Liver (tissue), 9 donors: Measurements from ENCODE around the gene NUDT1. TPM values are rescaled to one million over a fixed set of nuclear protein-coding genes. Genes with fewer than 3 reads are reported as not detected.

Experiments
- DNase-seq: peaks from one replicate; pipeline ENCODE4 v3.0.0-alpha.2; 2017; ENCODE audit warnings: low spot score
- H3K27ac ChIP-seq, 2 donors: one replicate each; pipeline ENCODE4 v1.7.0; 2013; ENCODE audit warnings: inconsistent platforms in 2 of 2, low read length in 2 of 2, control low read depth in 1 of 2, low read depth in 1 of 2, mild to moderate bottlenecking in 1 of 2
- H3K27me3 ChIP-seq, 4 donors: one replicate each; pipeline versions ENCODE4 v1.6.1 to v1.7.0; 2013; ENCODE audit warnings: low read length in 3 of 4, inconsistent platforms in 1 of 4, mild to moderate bottlenecking in 1 of 4, moderate library complexity in 1 of 4; ENCODE audit not compliant: control insufficient read depth in 4 of 4, insufficient read depth in 4 of 4
- H3K36me3 ChIP-seq, 4 donors: one replicate each; pipeline versions ENCODE4 v1.6.1 to v1.7.0; 2013; ENCODE audit warnings: low read length in 3 of 4, mild to moderate bottlenecking in 3 of 4, low read depth in 1 of 4, moderate library complexity in 1 of 4; ENCODE audit not compliant: control insufficient read depth in 4 of 4, insufficient read depth in 3 of 4
- H3K4me1 ChIP-seq, 4 donors: one replicate each; pipeline versions ENCODE4 v1.6.1 to v1.7.0; 2013; ENCODE audit warnings: low read length in 3 of 4, mild to moderate bottlenecking in 3 of 4, moderate library complexity in 1 of 4; ENCODE audit not compliant: control insufficient read depth in 4 of 4, insufficient read depth in 4 of 4
- H3K4me3 ChIP-seq, 3 donors: one replicate each; pipeline versions ENCODE4 v1.6.1 to v1.7.0; 2013; ENCODE audit warnings: low read length in 3 of 3, control low read depth in 1 of 3, low read depth in 1 of 3, mild to moderate bottlenecking in 1 of 3
- H3K9ac ChIP-seq, 2 donors: one replicate each; pipeline ENCODE4 v1.7.0; 2013; ENCODE audit warnings: low read length in 2 of 2, mild to moderate bottlenecking in 2 of 2, moderate library complexity in 2 of 2, control low read depth in 1 of 2, low read depth in 1 of 2
- H3K9me3 ChIP-seq, 4 donors: one replicate each; pipeline versions ENCODE4 v1.6.1 to v1.7.0; 2013; ENCODE audit warnings: low read length in 3 of 4; ENCODE audit not compliant: control insufficient read depth in 4 of 4
- FOXA1 ChIP-seq: IDR thresholded peaks from 2 replicates; pipeline ENCODE4 v1.6.1; 2016; ENCODE audit warnings: antibody characterized with exemption
- FOXA2 ChIP-seq: IDR thresholded peaks from 2 replicates; pipeline ENCODE4 v1.6.1; 2016; ENCODE audit warnings: antibody characterized with exemption
- GABPA ChIP-seq, 2 donors: IDR thresholded peaks in 1 of 2; conservative IDR thresholded peaks in 1 of 2; 2 replicates each; pipeline ENCODE4 v1.6.1; 2016; ENCODE audit warnings: antibody characterized with exemption in 2 of 2, mild to moderate bottlenecking in 1 of 2, moderate library complexity in 1 of 2
- HNF4G ChIP-seq: IDR thresholded peaks from 2 replicates; pipeline ENCODE4 v1.6.1; 2016; ENCODE audit warnings: antibody characterized with exemption
- JUND ChIP-seq, 2 donors: IDR thresholded peaks; 2 replicates each; pipeline ENCODE4 v1.6.1; 2016; ENCODE audit warnings: antibody characterized with exemption in 2 of 2
- RAD21 ChIP-seq, 2 donors: IDR thresholded peaks; 2 replicates each; pipeline ENCODE4 v1.6.1; 2016; ENCODE audit warnings: antibody characterized with exemption in 2 of 2, mild to moderate bottlenecking in 2 of 2
- SP1 ChIP-seq: IDR thresholded peaks from 2 replicates; pipeline ENCODE4 v1.6.1; 2018; ENCODE audit warnings: antibody characterized with exemption, mild to moderate bottlenecking
- YY1 ChIP-seq: IDR thresholded peaks from 2 replicates; pipeline ENCODE4 v1.6.1; 2016; ENCODE audit warnings: antibody characterized with exemption, mild to moderate bottlenecking
- WGBS: extraction: QIAGEN DNeasy Blood & Tissue Kit; methylation state at CpG from one replicate; pipeline ENCODE4 v1.1.7; 2013; 5-methylcytosine and 5-hydroxymethylcytosine counted together
- polyA plus RNA-seq, 2 donors: library from polyadenylated mRNA; stranded (reverse) in 1 of 2; unstranded in 1 of 2; fragments of 200-250 nt in 1 of 2; fragments of >200 nt in 1 of 2; fragmentation: Nextera tagmentation in 1 of 2; extraction: Ambion mirVana in 1 of 2; gene quantifications; one replicate each; pipeline versions ENCODE4 v1.2.1 to v1.2.3, GENCODE V29; 2013 to 2015
- total RNA-seq, 2 donors: library from RNA; depleted of rRNA; stranded (reverse); fragments of >200 nt; gene quantifications; one replicate each; pipeline ENCODE4 v1.2.3, GENCODE V29; 2014
- TF ChIP-seq, protein P1 (sequence below): IDR thresholded peaks from 2 replicates; pipeline ENCODE4 v1.6.1; 2016; ENCODE audit warnings: antibody characterized with exemption, mild to moderate bottlenecking
- TF ChIP-seq, protein P2 (sequence below): fragments of 150-350 bp; IDR thresholded peaks from 2 replicates; pipeline ENCODE4 v1.5.1; 2017; ENCODE audit warnings: improper control_type of control experiment, low read depth, low read length; ENCODE audit not compliant: missing input control
- TF ChIP-seq, protein P3 (sequence below): IDR thresholded peaks from 2 replicates; pipeline ENCODE4 v1.6.1; 2016; ENCODE audit warnings: antibody characterized with exemption
- TF ChIP-seq, protein P4 (sequence below): IDR thresholded peaks from 2 replicates; pipeline ENCODE4 v1.6.1; 2016; ENCODE audit warnings: antibody characterized with exemption
- TF ChIP-seq, protein P5 (sequence below): IDR thresholded peaks from 2 replicates; pipeline ENCODE4 v1.6.1; 2016; ENCODE audit warnings: antibody characterized with exemption
- donor health status: healthy.
- donor health status: healthy.
- donor health status: healthy.
- donor health status: healthy.
- donor health status: healthy.

NUDT1 gene
- total and polyA plus RNA-seq, 4 donors: 1.0 to 22.3 (median 3.1) TPM

DNA sequence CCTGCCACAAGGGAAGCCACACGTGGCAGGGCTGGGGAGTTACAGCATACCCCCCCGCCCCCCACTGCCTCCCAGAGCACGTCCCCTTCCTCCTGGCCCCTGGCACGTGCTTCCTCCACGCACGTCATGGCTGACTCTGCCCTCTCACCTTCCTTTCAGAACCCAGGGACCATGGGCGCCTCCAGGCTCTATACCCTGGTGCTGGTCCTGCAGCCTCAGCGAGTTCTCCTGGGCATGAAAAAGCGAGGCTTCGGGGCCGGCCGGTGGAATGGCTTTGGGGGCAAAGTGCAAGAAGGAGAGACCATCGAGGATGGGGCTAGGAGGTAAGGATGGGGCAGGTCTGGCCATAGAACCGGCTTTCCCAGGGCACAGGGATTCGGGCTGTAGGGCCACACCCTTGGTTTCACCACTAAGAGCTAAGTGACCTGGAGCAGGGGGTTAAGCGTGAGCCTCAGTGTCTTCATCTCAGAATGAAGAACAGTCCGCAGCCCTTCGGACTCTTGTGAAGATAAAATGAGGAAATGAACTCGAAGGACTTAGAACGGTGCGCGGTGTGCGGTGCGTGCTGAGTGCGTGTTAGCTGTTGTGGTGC, 2.5 kb downstream of the NUDT1 start:
- H3K36me3 ChIP-seq: peaks cover 0 to under 1% (median 0%) of the 10 kb centered on the region in 4 donors
- H3K9me3 ChIP-seq: no peaks in the 10 kb centered on the region
- TF ChIP-seq HNF4G (no peak), FOXA1 (no peak), YY1 (no peak)
- TF ChIP-seq, protein P1, sequence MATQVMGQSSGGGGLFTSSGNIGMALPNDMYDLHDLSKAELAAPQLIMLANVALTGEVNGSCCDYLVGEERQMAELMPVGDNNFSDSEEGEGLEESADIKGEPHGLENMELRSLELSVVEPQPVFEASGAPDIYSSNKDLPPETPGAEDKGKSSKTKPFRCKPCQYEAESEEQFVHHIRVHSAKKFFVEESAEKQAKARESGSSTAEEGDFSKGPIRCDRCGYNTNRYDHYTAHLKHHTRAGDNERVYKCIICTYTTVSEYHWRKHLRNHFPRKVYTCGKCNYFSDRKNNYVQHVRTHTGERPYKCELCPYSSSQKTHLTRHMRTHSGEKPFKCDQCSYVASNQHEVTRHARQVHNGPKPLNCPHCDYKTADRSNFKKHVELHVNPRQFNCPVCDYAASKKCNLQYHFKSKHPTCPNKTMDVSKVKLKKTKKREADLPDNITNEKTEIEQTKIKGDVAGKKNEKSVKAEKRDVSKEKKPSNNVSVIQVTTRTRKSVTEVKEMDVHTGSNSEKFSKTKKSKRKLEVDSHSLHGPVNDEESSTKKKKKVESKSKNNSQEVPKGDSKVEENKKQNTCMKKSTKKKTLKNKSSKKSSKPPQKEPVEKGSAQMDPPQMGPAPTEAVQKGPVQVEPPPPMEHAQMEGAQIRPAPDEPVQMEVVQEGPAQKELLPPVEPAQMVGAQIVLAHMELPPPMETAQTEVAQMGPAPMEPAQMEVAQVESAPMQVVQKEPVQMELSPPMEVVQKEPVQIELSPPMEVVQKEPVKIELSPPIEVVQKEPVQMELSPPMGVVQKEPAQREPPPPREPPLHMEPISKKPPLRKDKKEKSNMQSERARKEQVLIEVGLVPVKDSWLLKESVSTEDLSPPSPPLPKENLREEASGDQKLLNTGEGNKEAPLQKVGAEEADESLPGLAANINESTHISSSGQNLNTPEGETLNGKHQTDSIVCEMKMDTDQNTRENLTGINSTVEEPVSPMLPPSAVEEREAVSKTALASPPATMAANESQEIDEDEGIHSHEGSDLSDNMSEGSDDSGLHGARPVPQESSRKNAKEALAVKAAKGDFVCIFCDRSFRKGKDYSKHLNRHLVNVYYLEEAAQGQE: no peak
- TF ChIP-seq, protein P2, sequence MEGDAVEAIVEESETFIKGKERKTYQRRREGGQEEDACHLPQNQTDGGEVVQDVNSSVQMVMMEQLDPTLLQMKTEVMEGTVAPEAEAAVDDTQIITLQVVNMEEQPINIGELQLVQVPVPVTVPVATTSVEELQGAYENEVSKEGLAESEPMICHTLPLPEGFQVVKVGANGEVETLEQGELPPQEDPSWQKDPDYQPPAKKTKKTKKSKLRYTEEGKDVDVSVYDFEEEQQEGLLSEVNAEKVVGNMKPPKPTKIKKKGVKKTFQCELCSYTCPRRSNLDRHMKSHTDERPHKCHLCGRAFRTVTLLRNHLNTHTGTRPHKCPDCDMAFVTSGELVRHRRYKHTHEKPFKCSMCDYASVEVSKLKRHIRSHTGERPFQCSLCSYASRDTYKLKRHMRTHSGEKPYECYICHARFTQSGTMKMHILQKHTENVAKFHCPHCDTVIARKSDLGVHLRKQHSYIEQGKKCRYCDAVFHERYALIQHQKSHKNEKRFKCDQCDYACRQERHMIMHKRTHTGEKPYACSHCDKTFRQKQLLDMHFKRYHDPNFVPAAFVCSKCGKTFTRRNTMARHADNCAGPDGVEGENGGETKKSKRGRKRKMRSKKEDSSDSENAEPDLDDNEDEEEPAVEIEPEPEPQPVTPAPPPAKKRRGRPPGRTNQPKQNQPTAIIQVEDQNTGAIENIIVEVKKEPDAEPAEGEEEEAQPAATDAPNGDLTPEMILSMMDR: no peak
- H3K27ac ChIP-seq: no peak overlapping the region
- 81% methylated on average over 25 of the region's 25 CpGs for WGBS
- no peak overlapping the region for H3K4me3 ChIP-seq
- no peak overlapping the region for H3K9ac ChIP-seq
- peaks cover 4 to 22% (median 14%) of the 10 kb centered on the region in 4 donors for H3K4me1 ChIP-seq
- no peak for DNase-seq
- no peaks in the 10 kb centered on the region for H3K27me3 ChIP-seq

DNA sequence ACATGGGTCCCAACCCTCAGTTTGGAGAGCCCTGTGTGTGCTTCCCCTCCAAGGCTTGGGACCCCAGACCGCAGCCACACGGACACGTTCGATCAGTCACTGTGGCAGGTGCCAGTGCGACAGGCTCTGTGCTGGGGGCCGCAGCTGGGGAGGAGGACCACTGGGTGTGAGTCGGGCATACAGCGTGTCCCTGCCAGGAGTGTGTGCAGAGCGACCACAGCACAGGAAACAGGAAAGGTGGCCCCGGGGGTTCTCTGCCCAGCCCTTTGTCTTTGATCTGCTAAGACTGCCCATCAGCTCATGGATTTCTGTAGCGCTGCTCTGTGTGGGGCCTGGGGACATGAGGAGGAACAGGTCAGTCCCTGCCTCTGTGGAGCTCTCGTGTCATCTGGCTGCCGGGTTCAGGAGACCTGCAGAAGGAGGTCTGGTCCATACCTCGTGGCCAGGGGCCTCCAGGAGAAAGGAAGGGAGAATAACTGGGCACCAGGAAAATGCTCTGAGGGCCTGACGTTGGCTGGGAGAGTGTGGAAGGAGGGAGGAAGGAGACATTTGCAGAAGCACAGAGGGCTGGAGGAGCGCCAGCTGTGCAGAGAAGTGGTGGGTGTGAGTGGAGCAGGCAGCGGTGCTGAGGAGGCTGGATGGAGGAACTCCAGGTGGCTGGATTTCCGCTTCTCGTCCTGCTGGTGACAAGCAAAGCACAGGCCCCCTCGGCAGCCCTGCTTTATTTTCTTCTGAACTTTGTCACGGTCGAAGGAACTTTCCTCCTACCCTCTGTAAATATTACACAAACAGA, 4.1 kb downstream of the NUDT1 start:
- H3K9ac ChIP-seq: no peak overlapping the region

DNA sequence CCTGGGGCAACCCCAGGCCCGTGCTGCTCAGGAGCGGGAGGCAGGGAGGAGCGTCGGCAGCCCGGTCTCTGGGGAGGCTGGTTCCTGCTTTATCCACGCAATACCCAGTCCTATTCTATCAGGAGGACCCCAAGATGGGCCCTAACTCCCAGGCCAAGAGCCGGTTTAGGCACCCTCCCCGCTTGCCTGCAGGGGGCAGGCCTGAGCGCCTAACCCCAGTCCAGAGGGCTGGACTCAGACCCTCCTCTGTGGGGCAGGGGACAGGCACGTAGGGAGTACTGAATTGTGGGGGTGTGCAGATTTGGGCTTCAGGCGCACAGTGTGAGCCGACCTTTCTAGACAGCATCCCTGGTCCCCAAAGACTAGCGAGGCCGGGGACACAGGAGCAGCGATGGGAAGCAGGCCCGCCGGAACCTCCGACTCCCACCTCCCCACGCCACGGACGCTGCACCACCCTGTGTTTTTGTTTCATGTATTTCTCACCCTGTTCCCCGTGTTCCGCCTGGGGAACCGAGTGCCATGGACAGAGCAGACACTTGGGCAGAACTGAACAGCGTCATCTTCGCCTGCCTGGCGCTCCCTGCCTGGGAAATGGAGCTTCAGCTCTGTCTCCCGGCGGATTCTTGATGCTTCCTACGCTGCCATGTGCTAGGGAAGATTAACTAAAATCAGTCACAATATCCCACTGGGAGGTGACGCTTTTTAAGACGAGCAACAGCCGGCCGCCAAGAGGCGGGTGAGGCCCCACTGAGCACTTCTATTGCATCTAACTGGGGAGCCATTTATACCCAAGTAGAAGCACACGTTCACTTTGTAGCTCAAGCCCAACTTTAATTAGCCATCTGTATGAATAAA, 5.3 kb downstream of the NUDT1 start:
- no peaks in the 10 kb centered on the region for H3K36me3 ChIP-seq
- DNase-seq: peak; percentile 49
- no peak overlapping the region for H3K27ac ChIP-seq
- no peak overlapping the region for H3K9ac ChIP-seq
- WGBS: 75% methylated on average over 36 of the region's 36 CpGs
- H3K9me3 ChIP-seq: no peaks in the 10 kb centered on the region
- H3K4me1 ChIP-seq: peaks cover 4 to 8% (median 6%) of the 10 kb centered on the region in 4 donors
- no peaks in the 10 kb centered on the region for H3K27me3 ChIP-seq
- no peak overlapping the region for H3K4me3 ChIP-seq
- TF ChIP-seq, protein P3, sequence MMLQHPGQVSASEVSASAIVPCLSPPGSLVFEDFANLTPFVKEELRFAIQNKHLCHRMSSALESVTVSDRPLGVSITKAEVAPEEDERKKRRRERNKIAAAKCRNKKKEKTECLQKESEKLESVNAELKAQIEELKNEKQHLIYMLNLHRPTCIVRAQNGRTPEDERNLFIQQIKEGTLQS: no peak
- TF ChIP-seq, protein P2: peak; percentile 31
- TF ChIP-seq FOXA1: no peak
- TF ChIP-seq, protein P4, sequence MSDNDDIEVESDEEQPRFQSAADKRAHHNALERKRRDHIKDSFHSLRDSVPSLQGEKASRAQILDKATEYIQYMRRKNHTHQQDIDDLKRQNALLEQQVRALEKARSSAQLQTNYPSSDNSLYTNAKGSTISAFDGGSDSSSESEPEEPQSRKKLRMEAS: no peak
- TF ChIP-seq, protein P5, sequence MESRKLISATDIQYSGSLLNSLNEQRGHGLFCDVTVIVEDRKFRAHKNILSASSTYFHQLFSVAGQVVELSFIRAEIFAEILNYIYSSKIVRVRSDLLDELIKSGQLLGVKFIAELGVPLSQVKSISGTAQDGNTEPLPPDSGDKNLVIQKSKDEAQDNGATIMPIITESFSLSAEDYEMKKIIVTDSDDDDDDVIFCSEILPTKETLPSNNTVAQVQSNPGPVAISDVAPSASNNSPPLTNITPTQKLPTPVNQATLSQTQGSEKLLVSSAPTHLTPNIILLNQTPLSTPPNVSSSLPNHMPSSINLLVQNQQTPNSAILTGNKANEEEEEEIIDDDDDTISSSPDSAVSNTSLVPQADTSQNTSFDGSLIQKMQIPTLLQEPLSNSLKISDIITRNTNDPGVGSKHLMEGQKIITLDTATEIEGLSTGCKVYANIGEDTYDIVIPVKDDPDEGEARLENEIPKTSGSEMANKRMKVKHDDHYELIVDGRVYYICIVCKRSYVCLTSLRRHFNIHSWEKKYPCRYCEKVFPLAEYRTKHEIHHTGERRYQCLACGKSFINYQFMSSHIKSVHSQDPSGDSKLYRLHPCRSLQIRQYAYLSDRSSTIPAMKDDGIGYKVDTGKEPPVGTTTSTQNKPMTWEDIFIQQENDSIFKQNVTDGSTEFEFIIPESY: no peak
- peak; percentile 27 to 68 for TF ChIP-seq RAD21 (IDR thresholded peaks at IDR 0.05)
- no peak for TF ChIP-seq GABPA (IDR thresholded peaks at IDR 0.05 in 1 of 2, conservative IDR thresholded peaks at IDR 0.05 in 1 of 2)
- no peak for TF ChIP-seq SP1

More for the DNA sequence above, 4.1 kb downstream of the NUDT1 start:
- no peak for DNase-seq
- no peaks in the 10 kb centered on the region for H3K36me3 ChIP-seq
- no peaks in the 10 kb centered on the region for H3K9me3 ChIP-seq
- TF ChIP-seq RAD21 (IDR thresholded peaks at IDR 0.05): no peak
- TF ChIP-seq FOXA2: no peak
- no peak for TF ChIP-seq JUND (IDR thresholded peaks at IDR 0.05)
- TF ChIP-seq SP1: no peak
- no peak for TF ChIP-seq FOXA1
- no peak for TF ChIP-seq GABPA (IDR thresholded peaks at IDR 0.05 in 1 of 2, conservative IDR thresholded peaks at IDR 0.05 in 1 of 2)
- 73% methylated on average over 22 of the region's 22 CpGs for WGBS
- H3K27ac ChIP-seq: no peak overlapping the region
- no peaks in the 10 kb centered on the region for H3K27me3 ChIP-seq
- H3K4me3 ChIP-seq: no peak overlapping the region
- peaks cover 4 to 15% (median 10%) of the 10 kb centered on the region in 4 donors for H3K4me1 ChIP-seq
